A204.1 (cell line): ENCODE results near the gene MICAL3.
A peak's percentile ranks its signal among the peaks of the same experiment; 100 is the strongest.
"Not testable (repeated sequence)": the region's sequence is repeated elsewhere in the genome, so short reads cannot be mapped to it uniquely, and the experiment has no call there.

Experiments
- FAIRE-seq: peaks from 2 replicates; lab custom pipeline; 2012; peaks lifted over from hg19 to GRCh38; lab: Jason Lieb, UNC

Gene MICAL3

GRCh38 chr22:18031695-18032454 lies 7.5 kb upstream of the MICAL3 start:
- FAIRE-seq, result no peak

DNA sequence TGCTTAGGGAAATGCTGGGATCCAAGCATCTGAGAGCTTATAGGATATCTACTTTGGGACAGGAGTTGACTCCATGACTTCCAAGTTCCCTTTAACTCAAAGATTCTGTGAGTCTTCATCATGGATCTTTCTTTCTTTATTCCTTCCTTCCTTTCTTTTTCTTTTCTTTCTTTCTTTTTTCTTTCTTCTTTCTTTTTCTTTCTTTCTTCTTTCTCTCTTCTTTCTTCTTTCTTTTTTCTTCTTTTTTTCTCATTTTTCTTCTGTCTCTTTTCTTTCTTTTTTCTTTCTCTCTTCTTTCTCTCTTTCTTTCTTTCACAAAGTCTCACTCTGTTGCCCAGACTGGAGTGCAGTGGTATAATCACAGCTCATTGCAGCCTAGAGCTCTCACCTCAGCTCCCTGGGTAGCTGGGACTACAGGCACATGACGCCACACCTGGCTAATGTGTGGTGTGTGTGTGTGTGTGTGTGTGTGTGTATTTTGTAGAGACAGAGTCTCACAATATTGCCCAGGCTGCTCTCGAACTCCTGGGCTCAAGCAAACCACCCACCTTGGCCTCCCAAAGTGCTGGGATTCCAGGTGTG lies 5.4 kb upstream of the MICAL3 start:
- no peak for FAIRE-seq

DNA sequence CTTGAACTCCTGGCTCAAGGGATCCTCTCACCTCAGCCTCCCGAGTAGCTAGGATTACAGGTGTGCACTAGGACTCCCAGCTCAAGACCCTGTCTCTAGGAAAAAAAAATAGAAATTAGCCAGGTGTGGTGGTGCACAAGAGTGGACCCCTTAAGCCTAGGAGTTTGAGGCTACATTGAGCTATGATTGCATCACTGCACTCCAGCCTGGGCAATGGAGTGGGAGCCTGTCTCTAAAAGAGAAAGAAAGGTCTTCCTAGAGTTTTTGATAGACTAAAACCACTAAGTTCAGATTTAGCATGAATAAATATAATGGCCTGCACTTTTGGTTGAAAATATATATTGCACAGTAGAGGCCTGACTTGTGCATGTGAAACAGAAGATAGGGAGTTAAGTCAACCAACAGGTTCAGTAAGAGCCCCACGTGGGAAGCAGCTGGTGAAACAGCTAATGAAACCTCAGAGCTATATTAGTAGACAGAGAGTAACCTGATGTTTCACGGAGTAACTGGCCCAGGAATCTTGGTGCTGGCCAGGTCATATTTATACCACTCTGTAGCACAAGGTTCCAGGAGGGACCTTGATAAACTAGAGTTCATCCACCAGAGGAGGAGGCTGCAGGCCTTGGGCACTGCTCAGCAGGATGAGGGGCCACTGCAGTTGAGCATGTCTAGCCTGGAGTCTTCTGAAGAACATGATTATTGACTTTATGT lies 4.6 kb upstream of the MICAL3 start:
- FAIRE-seq, result no peak

DNA sequence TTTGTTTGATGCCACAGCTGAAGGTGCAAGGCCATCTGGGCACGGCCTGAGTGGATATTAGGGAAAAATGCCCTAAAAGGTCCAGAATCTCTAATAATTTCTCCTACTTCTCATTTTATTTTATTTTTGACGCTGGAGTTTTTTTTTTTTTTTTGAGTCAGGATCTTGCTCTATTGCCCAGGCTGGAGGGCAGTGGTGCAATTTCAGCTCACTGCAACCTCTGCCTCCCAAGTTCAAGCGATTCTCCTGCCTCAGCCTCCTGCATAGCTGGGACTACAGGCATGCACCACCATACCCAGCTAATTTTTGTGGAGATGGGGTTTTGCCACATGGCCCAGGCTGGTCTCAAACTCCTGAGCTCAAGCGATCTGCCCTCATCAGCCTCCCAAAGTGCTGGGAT lies 1.5 kb upstream of the MICAL3 start:
- FAIRE-seq, result not testable (repeated sequence)

DNA sequence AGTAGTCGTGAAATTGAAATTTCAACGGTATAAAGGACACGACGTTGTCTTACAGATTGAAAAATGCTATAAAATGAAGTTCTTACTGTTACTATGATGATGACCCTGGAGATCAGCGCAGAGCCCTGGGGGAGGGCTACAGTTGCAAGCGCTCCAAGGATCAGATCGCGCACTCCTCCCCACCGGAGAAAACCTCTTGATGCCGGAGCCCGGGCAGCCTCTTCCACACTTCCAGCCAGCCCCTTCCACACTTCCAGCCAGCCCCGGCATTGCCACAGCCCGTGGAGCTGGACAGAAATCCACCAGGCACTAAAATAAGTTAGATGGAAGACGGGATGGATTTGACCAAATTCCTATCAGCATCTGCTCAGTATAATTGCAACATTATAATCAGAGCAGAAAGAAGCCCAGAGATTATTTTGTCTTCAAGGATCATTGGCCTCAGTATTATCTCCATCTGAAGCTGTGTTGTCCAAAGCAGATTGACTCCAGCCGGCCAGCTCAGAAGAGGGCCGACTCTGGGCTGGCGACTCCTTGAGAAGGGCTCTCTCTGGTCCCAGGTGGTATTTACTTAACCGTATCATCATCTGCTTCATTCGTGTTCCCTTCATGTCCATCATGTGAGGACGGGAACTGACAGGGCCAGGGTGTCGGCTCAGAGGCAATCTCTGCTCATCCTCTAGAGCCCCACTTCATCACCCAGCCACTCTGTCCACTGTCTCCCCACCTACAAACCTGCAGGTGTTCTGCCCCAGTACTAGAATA lies 777 bp upstream of the MICAL3 start:
- no peak for FAIRE-seq

DNA sequence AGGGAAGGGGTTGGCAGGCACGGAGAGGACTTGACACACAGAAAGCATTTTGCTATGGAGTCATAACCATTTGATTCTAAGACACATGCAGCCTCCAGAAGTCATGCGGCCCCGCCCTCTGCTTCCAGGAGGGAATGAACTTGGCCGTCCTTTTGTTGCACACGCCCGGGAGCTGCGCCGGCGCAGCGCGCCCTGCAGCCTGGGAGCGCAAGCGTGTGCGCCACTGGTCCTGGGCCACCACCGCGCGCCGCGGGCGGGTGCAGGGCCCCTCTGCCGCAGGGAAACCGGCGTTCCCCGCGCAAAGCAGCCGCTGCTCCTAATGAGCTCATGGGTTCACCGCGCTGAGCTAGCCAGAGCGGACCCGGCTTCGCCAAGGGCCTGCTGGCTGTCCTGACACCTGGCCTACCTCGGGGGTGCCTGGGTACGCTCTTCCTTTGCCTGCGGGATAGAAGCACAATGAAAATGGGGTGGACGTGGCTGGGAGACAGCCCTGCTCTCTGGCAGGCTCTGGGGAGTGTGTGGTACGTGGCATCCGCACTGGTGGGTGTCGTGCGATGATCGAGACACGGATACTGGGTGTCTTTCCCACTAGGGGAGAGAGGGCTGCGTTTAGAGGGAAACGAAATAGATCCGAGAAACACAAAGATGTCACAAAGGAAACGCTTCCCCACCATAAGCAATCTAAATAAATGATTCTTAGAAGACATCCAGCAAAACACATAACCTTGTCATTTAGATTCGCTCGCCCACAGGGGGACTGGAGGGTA lies 669 bp downstream of the MICAL3 start:
- FAIRE-seq, result no peak

DNA sequence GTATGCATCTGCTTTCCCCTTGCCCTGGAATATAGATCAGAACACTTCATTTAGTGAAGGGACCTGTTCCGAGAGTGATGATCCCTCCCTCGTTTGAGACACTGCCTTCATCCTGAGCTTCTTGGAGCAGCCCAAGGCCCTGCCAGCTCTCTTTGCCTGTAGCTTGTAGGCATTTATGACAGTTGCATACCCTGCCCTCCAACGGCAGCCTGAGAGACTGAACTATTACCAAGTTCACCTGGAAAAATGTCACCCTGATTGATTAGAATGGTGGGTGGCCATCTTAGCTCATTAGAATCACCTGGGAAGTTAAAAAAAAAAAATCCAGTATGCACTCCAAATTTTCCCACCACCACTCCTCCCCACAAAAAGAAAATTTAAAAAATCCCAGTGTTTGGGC lies 1.5 kb downstream of the MICAL3 start:
- FAIRE-seq, result no peak

GRCh38 chr22:18021431-18021830 lies 2.9 kb downstream of the MICAL3 start:
- FAIRE-seq, result no peak

- not testable (repeated sequence) for FAIRE-seq
These were observed 3.6 kb downstream of the MICAL3 start for GRCh38 chr22:18020743-18021142.

DNA sequence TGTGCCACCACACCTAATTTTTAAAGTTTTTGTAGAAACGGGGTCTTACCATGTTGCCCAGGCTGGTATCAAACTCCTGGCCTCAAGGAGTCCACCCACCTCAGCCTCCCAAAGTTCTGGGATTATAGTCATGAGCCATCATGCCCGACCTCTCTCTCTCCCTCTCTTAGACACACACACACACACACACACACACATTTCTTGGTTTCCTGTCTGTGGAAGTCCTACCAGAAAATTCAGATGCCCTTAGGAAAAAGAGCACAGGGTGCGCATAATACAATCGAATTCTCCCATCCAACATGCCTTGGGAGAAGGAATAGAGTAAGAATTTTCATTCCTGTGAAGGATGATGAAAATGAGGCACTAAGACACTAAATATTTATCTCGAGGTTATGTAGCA lies 10.4 kb downstream of the MICAL3 start:
- no peak for FAIRE-seq

DNA sequence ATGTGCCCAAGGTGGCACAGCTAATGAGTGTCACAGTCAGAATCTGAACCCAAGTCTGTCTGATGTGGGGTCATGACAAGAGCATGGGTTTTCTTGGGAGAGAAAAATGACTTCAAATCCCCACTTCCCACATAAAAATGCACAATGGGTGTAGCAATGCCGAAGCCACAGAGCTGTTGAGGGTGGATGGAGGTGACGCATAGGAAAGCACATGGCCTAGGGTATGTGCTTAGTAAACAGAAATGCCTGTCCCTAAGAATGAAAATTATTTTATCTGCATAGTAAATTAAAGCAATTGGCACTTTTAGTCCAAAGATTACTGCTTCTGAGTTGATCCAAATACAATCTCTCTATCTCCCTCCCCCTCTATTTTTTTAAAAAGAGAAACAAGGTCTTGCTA lies 10.9 kb downstream of the MICAL3 start:
- FAIRE-seq, result no peak

- FAIRE-seq, result no peak
These were observed 11.8 kb downstream of the MICAL3 start for GRCh38 chr22:18012531-18012930.

- FAIRE-seq, result no peak
These were observed 14.1 kb downstream of the MICAL3 start for GRCh38 chr22:18010266-18010665.

DNA sequence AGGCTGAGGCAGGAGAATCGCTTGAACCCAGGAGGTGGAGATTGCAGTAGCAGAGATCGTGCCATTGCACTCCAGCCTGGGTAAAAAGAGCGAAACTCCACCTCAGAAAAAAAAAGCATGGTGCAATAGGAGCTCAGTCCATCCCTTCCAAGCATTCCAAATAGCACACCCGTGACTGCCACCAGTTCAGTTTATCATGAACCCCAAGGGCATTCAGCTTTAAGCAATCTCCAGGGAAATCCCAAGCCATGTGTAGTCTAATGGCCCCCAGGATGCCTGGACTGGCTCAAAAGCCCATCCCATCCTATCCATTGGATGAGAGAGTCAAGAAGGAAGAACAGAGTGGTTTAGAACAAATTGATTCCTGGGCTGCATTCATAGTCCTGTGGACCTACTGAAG lies 16.2 kb downstream of the MICAL3 start:
- FAIRE-seq, result no peak

- no peak for FAIRE-seq
These were observed 19.0 kb downstream of the MICAL3 start for GRCh38 chr22:18005201-18005926.

GRCh38 chr22:18001894-18002315 lies 22.5 kb downstream of the MICAL3 start:
- FAIRE-seq, result not testable (repeated sequence)

DNA sequence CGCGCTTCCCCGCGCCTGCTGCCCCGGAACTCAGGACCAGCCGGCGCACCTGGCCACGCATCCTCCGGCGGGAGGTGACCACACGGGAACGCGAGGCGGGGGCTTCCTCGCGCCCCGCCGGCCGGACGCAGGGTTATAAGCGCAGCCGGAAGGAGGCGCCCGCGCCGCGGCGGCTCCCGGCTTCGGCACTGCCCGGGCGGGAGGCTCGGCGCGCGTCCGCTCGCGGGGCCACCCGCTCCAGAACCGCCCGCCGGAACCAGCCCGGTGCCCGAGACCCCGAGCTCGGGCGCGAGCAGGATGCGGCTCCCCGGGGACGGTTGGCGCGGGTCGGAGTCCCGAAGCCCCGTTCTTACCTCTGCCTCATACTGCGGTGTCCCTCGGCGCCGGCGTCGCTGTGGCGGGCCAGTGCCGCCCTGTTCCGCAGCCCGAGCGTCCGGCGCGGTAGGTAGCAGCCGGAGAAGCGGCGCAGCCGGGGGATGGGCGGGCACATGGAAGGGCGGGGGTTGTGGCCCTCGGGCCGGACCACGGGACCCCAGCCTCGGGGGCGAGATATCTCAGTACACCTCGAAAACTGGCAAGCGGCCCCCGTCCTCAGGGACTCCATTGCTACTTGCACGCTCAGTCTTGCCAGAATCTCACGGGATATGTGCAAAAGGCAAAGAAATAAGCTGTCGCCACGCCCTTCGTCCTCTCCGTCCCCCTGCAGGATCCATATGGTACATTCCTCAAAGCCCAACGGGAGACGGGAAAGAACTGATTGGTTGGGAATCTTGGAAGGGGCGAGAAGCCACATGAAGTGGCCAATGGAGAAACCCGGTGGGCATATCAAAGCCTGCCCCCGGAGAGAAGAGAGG lies 23.1 kb downstream of the MICAL3 start:
- peak; percentile 97 for FAIRE-seq

- FAIRE-seq, result no peak
These were observed 23.8 kb downstream of the MICAL3 start for GRCh38 chr22:18000441-18001039.

DNA sequence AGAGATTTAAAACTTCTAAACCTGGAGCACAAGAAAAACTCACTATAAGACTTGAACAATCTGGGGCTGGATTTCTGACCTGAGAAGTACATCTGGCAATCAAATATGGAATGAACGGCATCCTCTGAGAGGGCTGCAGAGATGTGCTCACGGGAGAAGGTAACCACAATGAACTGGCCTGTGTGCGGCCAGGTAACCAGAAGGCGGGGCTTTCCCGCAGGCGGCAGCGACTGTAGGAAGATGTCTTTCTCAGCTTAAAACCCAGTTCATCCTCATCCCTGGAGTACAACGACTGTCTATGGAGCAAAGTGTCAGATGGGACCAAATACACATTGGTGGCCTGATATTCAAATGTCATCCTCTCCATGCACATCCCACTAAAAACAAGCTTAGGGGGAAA lies 24.5 kb downstream of the MICAL3 start:
- FAIRE-seq, result no peak

DNA sequence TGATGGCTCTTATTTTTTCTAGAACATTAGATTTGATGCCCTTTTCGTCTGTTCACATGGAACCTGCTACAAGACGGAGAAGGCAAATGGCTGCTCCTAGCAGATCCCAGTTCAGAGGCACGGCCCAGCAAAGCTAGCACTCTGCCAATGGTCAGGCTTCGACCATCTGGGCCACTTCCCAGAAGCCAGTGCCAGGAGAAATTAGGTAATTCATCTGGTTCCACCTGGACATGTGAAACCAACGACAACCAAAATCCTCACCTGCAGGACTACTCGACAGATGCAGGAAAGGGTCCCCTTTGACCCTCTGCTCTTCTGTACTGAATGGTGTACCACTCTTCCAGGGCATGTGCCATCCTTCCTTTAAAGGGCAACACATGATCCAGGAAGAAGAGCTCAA lies 25.4 kb downstream of the MICAL3 start:
- FAIRE-seq, result no peak
